ENCODE data around the gene CPS1.

- TF ChIP-seq CTCF (IDR thresholded peaks at IDR 0.05; ENCODE audit: borderline replicate concordance, extremely low read depth, low read length, poor library complexity, severe bottlenecking) (no peak), EZH2 (IDR thresholded peaks at IDR 0.05; ENCODE audit: borderline replicate concordance, low read depth, low read length, severe bottlenecking) (no peak)
These were observed 60.9 kb downstream of the CPS1 start for GRCh38 chr2:210617318-210617717.

Data from DND-41 (cell line).